SW480 (cell line): ENCODE data around the gene CRELD1.
A peak's percentile ranks its signal among the peaks of the same experiment; 100 is the strongest.
"Not testable (repeated sequence)": the region's sequence is repeated elsewhere in the genome, so short reads cannot be mapped to it uniquely, and the experiment has no call there.

ENCODE experiments used
- DNase-seq: peaks from one replicate; pipeline ENCODE4 v3.0.0-alpha.2; 2016; ENCODE audit warnings: low spot score

Gene CRELD1

GRCh38 chr3:9933561-9934234 is at the start of gene CRELD1:
TSS of gene CRELD1 (plus strand) at chr3:9933834. CDS start at chr3:9934439, 605 bp downstream.
- peak; percentile 96 for DNase-seq

GRCh38 chr3:9884555-9885165 is 49.0 kb upstream of the CRELD1 start:
- peak; percentile 90 for DNase-seq

GRCh38 chr3:9886328-9886727 is 47.3 kb upstream of the CRELD1 start:
- DNase-seq, result no peak

GRCh38 chr3:9887480-9887879 is 46.2 kb upstream of the CRELD1 start:
- DNase-seq, result no peak

GRCh38 chr3:9888540-9888939 is 45.1 kb upstream of the CRELD1 start:
- DNase-seq, result no peak

- no peak for DNase-seq
Observed at GRCh38 chr3:9889405-9889804, 44.2 kb upstream of the CRELD1 start.

GRCh38 chr3:9890249-9891071 is 43.2 kb upstream of the CRELD1 start, which contains the start of gene JAGN1:
TSS of gene JAGN1 (plus strand) at chr3:9890610. CDS start at chr3:9890723, 113 bp downstream.
- peak; percentile 75 for DNase-seq

GRCh38 chr3:9891072-9891622 is 42.5 kb upstream of the CRELD1 start:
- DNase-seq, result no peak

GRCh38 chr3:9893739-9894138 is 39.9 kb upstream of the CRELD1 start:
- DNase-seq, result no peak

- not testable (repeated sequence) for DNase-seq
Observed at GRCh38 chr3:9895715-9896114, 37.9 kb upstream of the CRELD1 start.

GRCh38 chr3:9896755-9897407 is 36.8 kb upstream of the CRELD1 start:
- DNase-seq, result not testable (repeated sequence)

GRCh38 chr3:9897408-9898372 is 35.9 kb upstream of the CRELD1 start:
- DNase-seq, result peak; percentile 90

GRCh38 chr3:9898467-9899241 is 35.0 kb upstream of the CRELD1 start:
- DNase-seq, result no peak

- no peak for DNase-seq
Observed at GRCh38 chr3:9899289-9899791, 34.3 kb upstream of the CRELD1 start.

GRCh38 chr3:9900965-9901415 is 32.6 kb upstream of the CRELD1 start:
- not testable (repeated sequence) for DNase-seq

- DNase-seq, result no peak
Observed at GRCh38 chr3:9901967-9902366, 31.7 kb upstream of the CRELD1 start.

- DNase-seq, result peak; percentile 51
Observed at GRCh38 chr3:9902372-9903237, 31.0 kb upstream of the CRELD1 start, which contains the start of gene IL17RE. TSS of gene IL17RE (plus strand) at chr3:9902848. CDS start at chr3:9902933, 85 bp downstream.

GRCh38 chr3:9903238-9903624 is 30.4 kb upstream of the CRELD1 start:
- DNase-seq, result no peak

- DNase-seq, result no peak
Observed at GRCh38 chr3:9903904-9904303, 29.7 kb upstream of the CRELD1 start.
